ENCODE data around the gene ARL15. TPM values are rescaled to one million over a fixed set of nuclear protein-coding genes. Genes with fewer than 3 reads are reported as not detected.
A peak's percentile ranks its signal among the peaks of the same experiment; 100 is the strongest.
"Not testable (repeated sequence)": the region's sequence is repeated elsewhere in the genome, so short reads cannot be mapped to it uniquely, and the experiment has no call there.

ARL15 gene
- total RNA-seq, 1 donor from 2014 or later: 70.6 TPM

DNA sequence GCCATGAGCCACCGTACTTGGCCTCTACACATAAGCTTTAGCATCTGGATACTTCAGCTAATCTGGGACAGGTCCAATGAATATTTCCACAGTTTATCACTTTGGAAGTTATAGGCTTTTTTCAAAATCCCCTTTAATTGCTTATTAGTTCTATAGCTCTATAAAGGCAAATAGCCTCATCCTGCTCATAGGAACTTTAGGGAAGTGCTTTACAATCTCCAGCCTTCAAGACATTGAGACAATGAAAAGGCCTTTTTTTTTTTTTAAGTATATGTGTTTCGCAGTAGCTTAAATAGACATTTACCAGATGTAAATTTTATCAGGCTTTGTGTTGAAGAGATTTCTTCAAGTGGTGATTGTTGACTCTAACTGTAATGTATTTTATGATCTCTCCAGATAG lies 224.2 kb downstream of the ARL15 start:
- DNase-seq: no peak

DNA sequence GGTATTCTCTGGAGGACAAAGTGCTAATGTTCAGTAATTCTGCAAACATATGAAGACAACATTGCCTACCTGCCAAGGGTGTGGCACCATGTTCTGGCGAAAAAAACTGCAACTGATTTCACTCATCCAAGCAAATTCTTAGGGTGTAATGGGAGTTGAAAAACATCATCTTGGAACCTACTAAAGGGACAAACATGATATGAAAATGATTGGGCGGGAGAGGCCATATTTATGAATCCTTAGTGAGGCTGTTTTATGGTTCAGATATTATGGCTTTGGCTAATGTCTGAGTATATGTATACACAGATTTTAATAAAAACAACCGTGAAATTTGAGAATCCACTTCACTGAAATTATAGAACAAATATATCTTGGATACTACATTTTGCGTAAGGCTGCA lies 225.7 kb downstream of the ARL15 start:
- DNase-seq: no peak

DNA sequence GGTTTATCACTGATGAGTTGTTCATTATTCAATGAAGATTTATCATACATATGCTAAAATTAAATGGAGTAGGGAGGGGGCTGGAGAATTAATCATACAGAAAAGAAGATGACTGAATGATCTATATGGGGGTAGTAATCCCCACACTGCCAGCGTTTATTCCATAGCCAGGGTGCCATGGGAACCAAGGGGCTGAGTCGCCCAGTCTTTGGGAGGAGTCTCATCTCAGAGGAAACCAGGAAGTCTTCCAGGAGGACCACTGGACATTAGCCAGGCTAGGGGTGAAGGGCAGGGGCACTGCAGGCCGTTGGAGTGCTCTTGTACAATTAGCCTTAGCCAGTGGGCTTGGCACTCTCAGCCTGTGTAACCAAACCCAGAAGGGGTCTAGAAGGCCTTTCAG lies 226.5 kb downstream of the ARL15 start:
- no peak for DNase-seq

DNA sequence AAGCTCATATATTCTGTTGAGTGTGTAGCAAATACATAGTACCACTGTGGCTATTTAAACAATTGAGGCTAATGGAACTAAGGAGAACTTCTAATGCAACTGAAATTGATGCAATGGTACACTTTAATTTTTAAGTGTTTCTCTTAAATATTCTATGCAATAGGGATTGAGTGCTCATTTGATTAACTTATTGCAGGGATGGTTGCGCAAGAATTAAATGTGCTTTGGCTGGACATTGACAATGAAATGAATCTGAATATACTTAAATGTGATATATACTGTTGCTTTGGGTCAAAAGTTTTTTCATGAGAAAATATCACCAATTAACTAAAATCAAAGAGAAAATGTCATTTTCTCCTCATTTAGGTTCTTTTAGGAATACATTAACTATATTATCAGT lies 227.1 kb downstream of the ARL15 start:
- no peak for DNase-seq

DNA sequence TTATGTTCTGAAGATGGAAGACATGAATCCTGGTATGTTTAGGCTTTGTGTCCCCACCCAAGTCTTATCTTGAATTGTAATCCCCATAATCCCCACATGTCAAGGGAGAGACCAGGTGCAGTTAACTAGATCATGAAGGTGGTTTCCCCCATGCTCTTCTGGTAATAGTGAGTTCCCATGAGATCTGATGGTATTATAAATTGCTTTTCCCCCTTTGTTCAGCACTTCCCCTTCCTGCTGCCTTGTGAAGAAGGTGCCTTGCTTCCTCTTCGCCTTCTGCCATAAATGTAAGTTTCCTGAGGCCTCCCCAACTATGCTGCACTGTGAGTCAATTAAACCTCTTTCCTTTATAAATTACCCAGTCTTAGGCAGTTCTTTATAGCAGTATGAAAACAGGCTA lies 229.0 kb downstream of the ARL15 start:
- no peak for DNase-seq

DNA sequence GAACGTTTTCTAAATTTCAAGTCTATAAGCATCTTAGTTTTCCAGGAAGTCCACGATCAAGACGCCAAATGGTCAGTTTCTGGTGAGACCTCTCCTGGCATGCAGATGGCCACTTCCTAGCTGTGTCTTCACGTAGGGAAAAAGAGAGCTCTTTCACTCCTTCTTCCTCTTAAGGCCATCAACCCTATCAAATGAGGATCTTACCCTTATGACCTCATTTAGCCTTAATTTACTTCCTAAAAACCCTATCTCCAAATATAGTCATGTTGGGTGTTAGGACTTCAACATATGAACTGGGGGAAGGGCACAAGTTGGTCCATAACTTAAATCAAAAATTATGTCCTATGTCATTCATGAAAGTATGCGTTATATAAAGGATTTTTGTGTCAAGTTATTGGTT lies 229.5 kb downstream of the ARL15 start:
- DNase-seq: no peak

DNA sequence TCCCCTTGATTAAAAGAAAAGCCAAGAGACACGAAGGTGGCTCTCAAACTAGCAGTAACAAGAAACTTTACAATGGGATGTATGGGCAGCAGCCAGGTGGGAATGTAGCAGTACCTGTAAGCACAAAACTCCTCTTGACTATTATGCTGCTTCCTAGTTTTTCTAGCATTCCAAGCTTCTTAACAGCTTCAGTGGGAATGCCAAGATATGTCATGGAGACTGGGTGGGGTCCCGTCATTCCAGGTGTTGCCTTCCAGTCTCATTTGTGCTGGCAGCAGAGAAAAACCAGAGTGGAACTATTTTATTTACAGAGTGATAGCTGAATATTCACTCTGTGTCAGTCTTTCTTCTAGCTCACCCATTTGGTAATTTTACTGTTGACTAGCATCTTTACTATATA lies 236.6 kb downstream of the ARL15 start:
- DNase-seq: no peak

DNA sequence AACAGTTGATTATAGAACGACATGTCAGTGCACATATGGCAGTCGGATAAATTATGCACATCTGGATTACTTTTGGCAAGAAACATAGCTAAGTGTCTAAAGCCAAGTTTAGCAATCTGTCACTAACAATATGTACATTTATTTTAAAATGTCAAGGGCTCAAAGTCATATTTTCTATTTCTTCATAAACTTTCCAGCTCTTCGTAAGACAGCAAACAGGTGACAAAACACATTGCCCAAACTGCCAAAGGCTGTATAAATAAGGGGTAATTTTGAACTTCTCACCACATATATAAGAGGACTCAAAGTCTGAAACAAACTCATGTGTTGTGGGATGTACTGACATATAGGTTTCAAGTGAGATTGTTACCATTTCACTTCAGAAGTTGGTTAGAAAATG lies 237.2 kb downstream of the ARL15 start:
- DNase-seq: no peak

DNA sequence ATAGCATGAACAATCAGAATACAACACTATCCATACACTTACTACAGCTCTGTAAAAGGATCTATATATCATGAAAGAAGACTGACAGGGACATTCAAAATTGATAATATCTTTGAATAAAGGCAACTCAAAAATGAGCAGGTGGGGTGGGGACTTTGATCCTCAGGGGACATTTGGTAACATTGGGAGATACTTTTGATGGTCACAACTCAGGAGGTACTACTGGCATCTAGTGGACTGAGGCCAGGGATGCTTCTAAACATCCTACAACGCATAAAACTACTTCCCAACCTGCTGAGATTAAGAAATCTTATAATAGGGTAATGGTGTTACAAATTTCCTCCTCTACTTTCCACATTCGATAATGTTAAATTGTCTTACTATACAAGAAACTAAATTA lies 243.9 kb downstream of the ARL15 start:
- DNase-seq: no peak

DNA sequence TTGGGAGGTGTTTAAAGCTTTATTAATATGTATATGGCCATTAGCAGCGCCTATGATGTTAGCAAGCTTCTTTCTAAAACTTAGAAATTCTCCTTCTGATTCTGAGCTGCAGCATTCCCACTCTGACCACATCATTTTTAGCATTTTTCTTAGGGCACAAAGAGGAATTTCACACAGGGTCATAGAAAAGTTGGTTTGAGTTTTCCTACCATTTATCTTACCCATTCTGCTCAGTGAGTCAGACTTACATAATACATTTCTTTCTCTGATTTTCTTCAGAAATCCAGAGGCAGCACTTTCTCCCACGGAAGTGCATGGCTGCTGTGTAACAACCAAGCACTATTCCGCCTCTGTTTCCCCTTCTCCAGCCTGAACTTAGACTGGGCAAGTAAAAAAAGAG lies 246.6 kb downstream of the ARL15 start:
- DNase-seq: no peak

DNA sequence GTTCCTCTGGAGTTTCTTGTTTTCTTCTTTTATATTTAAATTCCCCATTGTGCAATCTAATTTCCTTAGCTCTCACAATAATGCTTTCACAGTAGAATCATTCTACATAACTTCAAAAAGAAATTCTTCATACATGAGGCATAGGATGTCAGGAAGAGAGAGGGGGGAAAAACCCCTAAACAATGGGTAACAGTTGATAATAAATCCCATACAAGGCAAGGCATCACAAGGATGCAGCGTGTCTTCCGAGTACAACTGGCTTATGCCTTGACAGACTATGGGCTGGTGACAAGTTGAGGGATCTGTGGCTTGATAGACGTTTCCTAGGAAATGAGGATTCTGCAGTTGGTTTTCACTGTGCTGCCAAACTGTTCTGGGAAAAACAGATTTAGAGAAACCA lies 247.4 kb downstream of the ARL15 start:
- peak; percentile 59 for DNase-seq

DNA sequence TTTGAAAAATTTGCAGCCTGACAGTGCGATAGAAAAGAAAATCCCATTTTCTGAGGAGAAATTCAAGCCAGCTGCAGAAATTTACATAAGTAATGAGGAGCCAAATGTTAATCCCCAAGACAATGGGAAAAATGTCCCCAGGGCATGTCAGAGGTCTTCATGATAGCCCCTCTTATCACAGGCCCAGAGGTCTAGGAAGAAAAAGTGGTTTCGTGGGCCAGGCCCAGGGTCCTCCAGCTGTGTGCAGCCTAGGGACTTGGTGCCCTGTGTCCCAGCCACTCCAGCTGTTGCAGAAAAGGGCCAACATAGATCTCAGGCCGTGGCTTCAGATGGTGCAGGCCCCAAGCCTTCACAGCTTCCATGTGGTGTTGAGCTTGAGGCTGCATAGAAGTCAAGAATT lies 249.5 kb downstream of the ARL15 start:
- not testable (repeated sequence) for DNase-seq

DNA sequence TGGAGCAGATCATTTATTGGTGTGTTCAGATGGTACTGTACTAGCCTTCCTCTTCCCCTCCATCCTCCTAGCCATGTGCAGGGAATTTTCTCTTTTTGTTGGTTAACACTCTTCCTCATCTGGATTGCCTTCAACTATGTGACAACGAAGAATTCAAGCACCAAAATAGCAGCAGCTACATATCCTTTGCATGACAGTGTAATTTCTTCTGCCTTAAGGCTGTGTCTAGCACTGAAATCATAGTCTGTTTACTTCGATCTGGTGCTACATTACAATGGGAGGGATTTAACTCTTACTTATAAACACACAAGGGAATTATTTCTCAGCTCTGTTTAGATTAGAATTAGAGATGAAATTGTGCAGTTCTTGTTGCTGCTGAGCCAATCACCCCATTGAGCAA lies 260.4 kb downstream of the ARL15 start:
- DNase-seq: no peak

DNA sequence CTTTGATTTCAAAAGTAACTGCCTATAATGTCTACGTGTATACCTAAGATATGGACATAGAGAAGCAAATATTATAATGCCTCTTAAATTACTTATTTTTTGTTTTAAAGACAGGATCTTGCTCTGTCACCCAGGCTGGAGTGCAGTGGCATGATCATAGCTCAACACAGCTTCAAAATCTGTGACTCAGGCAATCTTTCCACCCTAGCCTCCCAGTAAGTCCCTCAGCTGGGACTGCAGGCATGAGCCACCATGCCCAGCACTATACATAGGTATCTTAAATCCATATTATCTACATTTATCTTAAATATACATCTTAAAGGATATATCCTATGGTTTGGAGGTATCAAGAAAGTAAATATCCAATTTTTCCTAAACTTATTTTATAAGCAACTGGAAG lies 261.2 kb downstream of the ARL15 start:
- DNase-seq: no peak

DNA sequence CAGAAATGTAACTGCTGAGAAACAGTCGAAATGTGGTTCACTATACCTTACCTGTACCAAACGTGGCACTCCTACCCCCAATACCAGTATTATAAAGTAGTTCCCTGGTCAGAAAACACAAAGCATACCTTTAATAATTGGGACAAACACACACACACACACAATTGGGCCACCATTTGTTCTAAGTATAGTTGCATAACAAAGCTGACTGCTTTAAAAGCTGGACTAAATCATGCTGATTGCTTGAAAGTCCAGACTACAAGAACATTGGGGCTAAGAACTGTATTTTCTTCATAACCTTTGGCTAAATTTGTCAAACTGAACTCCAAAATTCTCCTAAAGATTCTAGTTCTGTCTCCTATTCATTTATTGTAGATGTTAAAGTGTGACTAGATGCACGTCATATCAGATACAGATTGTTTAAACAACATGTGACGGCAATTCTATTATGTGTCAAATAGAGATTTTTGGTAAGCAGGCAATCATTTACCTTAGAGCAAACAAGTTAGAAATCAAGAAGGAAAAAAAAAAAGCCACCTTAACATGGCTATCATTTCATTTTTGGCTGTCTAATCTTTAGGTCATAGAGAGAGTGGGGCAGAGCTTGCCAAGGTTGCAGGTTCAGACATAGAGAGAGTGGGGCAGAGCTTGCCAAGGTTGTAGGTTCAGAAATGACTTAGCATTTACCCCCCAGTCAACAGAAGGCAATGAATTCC lies 265.1 kb downstream of the ARL15 start:
- no peak for DNase-seq

DNA sequence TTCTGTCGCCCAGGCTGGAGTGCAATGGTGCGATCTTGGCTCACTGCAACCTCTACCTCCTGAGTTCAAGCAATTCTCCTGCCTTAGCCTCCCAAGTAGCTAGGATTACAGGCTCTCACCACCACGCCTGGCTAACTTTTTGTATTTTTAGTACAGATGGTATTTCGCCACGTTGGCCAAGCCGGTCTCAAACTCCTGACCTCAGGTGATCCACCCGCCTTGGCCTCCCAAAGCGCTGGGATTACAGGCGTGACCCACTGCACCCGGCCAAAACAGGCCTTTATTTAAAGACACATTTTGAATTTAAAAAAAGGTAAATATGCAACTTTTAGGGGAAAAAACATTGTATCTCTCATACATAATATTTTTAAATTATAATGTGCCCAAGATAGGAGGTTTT lies 266.1 kb downstream of the ARL15 start:
- not testable (repeated sequence) for DNase-seq

DNA sequence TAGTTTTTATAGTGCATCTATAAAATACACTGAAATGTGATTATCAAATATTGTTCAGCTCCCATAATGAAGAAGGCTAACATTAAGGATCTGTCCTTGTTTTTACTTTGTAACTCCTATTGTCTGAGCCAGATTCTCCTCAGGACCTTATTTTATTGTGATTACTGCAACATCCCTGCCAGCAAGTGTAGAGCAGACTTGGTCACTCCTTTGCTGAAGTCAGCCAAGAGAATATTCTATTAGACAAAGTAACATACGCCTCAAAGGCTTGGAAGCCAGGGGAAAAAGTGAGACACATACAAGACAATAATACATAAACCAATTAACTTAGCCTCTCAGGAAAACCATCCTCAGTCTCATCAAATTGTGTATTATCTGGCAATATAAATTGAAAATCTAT lies 269.6 kb downstream of the ARL15 start:
- no peak for DNase-seq

DNA sequence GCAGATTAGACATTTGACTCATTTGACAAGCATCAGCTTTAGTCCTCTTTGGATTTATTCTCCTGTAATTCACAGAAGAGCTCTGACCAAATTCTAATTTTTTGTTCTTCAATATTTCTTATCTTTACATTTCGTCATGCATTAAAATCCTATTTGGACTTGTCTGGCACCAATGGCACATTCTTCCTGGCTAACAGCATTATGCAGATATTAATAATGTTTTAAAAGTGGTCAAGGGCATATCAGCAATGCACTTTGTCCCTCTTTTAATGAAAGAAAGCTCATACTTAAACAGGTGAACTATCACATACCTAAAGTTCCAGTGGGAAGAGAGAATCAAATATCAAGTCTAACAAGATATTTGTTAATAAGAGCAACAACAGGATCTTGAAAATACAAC lies 270.4 kb downstream of the ARL15 start:
- DNase-seq: no peak

DNA sequence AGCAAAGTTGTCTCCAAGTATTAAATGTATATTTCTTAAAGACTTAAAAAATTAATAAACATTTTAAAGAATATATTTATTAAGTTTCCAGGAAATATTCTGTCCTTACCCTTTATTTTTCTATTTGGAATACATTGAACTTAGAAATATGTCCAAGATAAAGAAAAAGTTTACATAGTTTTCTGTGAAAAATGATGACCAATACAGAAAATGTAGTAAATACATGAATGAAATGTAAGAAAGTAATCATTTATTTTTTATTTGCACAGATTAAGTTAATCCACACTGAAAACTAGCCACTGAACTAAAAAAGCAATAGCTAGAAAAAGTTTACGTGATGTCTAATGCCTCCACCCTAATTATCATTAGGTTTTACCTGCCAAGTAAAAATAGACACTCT lies 273.2 kb downstream of the ARL15 start:
- no peak for DNase-seq

DNA sequence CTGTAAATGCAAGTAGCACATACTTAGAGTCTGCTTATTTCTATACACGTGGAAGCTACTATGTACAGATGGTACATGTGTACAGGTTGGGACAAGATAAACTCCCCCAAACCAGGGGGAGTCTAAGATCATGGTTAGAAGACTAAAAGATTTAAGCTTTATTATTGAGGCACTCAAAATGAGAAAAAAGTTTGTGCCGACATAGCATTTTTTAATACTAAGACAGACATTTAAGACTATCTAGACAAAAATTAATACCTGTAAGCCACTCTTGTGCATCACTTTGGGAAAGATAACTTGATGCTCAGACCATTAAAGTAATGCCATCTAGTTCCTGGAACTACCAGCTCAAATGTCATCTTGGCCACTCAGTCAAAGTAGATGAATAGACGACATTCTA lies 279.4 kb downstream of the ARL15 start:
- no peak for DNase-seq

DNA sequence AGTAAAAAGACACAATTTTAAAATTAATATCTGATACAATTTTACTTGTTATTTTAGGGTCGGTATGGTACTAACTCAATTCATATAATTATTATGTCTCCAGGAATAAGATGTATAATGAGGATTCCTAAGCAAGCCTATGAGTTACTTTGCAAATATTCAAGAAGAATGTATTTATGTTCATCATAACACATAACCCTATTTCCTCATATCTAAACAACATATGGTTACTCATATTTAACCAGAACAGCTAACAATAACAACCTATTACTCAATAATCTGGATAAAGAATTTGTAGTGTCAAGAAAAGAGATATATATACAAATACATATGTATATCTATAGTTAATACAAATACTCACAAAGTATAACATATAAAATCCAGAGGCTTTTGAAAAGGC lies 285.9 kb downstream of the ARL15 start:
- DNase-seq: no peak

DNA sequence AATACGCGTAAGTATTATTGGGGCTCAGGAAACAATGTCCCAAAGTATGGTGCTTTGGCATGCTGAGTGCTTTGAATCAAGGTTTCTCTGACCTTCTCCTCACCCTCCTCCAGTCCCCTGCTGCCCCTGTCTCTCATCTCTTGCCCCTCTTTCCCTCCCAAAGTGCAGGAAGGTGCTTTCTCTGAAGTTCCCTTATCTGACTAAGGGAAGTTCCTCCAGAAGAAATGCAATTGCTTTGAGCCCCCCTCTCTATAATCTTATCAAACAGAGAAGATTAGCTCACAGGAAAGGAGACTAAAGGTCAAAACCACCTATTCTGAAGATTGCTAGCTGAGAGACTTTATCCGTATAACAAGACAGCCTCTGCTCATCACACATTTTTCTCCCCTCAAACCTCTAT lies 288.1 kb downstream of the ARL15 start:
- no peak for DNase-seq

DNA sequence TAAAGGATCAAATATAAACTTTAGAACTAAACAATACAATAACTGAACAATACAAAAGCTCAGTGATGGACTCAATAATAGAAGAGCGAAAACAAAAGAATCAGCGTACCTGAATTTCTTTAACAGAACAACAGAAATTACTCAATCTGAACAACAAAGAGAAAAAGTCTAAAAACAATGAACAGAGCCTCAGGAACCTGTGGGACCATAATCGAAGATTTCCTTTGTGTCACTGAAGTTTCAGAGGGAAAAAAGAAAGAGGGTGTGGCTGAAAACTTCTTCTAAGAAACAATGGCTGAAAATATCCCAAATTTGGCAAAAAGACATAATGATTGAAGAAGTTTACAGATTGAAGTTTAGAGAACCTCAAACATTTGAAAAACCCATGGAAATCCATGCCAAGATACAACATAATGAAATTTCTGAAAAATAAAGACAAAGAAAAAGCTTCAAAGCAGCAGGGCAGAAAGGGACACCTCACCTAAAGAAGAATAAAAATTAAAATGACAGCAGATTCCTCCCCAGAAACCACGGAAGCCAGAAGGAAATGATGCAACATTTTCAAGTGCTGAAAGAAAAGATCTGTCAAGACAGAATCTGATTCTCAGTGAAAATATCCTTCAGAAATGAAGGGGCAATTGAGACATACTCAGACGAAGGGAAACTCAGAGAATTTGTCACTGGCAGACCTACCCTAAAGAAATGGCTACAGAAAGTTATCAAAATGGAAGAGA lies 288.8 kb downstream of the ARL15 start:
- peak; percentile 13 for DNase-seq

DNA sequence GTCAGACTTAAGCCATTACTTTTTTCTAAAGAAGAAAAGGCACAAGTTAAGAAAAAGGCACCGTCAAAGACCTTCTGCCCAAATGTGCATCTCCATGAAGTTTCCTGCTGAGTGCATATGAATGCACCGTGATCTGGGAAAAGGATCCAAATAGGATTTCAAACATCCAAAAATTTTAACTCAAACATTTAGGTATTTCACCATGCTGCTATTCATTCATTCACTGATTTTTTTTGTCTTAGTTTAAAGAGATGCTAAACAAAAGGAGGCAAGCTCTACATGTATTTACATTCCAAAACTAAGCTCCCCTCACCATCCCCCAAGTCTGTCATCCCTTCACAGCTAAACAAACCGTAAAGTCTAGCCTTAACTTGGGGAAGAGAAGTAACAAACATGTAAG lies 291.9 kb downstream of the ARL15 start:
- no peak for DNase-seq

DNA sequence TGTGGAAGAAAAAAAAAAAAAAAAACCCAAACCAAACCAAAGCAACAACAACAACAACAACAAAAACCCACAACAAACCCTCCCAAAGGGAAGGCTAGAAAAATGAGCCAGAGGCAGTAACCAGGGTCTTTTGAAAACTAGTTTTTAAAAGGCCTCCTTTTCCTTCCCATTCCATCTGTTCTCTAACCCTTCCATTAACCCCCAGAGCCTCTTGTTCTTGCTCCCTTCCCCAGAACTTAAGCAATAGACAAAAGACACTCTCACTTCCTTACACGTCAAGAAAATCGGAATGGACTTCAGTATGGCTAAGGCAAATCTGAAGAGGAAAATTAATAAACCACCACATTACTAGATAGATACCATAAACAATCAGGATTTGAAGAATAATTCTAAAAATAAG lies 292.8 kb downstream of the ARL15 start:
- no peak for DNase-seq
